HG02981 (cell line): ENCODE results near the gene DGCR2.

Experiments used
- ATAC-seq: cut with Tn5 transposase; IDR thresholded peaks from one replicate; pipeline ENCODE4 v1.9.1; 2021; ENCODE audit warnings: mild to moderate bottlenecking, moderate library complexity; ENCODE audit not compliant: unreplicated experiment

DGCR2 gene

DNA sequence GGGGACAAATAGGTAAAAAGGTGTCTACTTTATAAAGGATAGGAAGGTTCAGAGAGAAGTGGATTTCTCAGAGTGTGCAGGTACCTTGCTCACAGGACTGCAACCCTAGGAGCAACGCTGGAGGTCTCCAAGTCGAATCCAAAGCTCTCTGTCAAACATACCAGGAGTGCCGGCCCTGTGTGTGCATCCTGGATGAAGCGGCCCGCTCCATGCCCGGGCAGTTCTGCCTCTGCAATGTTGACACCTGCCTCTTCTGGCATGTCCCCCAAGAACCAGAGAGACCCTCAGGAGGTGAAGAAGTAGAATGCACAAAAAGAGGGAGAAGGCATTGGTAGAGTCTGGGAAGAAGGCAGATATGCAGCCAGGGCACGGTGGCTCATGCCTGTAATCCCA is 5.8 kb upstream of the DGCR2 start:
- ATAC-seq = no peak

DNA sequence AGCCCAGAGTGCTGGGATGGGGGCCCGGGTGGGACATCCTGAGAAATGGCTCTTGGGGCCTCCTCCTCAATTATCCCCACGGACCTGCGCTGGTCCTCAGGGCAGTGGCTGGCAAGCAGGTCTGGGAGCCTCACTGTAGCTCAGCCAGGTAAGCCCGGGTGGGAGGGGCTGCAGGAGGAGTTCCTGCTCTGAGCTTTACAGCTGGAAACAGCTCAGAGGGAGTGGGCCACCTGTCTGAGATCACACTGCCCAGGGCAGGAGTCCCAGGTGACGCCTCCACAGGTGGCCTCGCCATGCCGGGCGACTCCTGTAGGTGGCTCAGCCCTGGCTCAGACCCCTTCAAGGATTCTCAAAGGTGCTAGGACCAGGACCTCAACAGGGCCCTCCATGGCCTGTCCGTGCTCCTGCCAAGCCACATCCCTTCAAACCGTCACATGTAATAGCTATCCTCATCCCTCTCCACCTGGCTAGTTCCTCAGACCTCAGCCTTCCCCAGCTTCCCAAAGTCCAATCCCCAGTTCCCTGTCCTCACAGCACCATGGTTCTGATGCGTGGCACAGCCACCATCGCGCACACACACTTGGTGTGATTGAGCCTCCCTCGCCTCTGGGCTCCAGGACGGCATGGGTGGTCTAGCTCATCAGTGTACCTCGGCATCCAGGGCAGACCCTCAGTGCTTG is 5.3 kb upstream of the DGCR2 start:
- no peak for ATAC-seq

DNA sequence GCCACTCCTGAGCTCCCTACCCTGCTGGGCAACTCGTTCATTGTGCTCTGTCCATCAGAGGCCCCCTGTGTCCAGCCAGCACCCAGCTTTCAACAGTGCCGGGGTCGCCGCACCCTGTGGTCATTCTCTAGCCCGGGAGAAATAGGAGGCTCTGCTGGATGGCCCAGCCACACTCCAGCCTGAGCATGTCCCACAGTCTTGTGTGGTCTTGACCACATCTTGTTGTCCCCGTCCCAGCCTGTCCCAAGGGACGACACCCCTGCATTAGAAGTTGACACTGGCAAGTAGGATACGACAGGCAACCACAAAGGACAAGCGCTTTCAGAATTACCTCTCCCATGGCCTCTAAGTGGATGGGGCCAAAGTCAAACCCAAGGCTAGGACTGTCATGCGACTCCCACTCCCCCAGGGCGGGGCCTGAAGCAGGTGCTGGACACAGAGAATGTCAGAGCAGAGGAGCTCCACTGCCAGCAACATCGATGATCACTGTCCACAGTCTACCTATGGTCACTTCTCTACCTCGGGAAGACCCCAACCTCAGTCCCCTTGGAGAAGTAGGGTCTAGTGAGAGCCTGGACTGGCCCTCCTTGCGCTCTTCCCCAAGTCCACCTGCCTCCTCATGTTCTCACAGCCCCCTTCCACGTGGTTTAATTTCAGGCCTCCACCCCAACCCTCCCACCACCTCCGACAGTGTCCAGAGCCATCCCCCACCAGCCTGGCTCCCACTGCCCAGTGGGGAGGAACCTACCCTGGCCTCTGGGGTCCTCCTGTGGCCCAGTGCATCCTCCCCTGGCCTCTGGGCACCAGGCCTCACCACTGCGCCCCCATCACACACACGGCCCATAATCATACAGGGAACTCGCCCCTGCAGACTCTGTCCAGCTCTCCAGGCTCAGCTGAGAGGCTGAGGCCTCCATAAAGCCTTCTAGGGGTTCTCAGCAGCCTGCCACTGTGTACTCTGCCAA is 4.4 kb upstream of the DGCR2 start:
- no peak for ATAC-seq

DNA sequence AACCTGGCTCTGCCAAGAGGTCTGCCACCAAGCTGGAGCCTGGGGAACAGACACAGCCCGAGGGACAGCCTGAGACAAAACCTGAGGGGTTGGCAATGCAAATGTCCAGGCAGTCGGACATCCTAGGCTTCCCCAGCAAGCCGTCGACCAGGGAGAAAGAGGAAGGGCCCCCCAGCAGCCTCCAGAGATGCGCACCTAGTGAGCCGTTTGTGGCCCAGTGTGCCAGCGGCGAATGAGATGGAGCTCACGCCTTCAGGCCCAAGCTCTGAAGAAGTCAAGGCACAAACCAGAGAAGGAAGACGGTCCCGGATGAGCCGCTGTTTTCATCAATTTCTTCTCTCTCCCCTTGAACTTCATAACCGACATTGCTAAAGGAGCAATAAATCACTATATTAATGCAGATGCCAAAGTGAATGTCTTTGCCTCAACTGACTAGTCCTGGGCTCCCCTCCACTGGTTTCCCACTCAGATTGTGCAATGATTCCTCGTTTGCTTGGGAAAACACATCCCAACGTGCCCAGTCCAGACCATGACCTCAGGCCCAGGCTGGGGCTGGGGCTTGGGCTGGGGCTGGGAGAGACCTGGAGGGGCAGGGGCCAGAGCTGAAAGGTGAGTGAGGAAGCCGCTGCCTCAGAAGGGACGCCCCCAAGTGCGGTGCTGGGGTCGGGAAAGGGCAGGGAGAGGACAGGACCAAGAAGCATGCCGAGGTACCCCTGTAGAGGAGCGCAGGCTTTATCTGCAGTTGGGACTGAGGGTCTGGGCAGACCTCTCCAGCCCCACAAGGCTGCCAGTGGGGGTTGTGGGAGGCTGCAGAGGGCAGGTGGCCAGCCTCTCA is 3.5 kb upstream of the DGCR2 start:
- ATAC-seq = no peak

DNA sequence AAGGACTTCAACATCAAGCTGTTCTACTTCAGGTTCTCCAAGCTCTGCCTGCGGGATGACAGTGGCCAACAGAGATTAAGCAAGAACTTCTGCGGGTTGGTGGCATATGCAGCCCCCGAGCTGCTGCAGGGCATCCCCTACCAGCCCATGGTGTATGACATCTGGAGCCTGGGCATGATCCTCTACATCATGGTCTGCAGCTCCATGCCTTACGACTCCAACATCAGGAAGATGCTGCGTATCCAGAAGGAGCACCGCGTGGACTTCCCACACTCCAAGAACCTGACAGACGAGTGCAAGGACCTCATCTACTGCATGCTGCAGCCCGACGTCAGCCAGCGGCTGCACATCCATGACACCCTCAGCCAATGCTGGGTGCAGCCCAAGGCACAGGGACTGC is 2.8 kb upstream of the DGCR2 start:
- no peak for ATAC-seq

DNA sequence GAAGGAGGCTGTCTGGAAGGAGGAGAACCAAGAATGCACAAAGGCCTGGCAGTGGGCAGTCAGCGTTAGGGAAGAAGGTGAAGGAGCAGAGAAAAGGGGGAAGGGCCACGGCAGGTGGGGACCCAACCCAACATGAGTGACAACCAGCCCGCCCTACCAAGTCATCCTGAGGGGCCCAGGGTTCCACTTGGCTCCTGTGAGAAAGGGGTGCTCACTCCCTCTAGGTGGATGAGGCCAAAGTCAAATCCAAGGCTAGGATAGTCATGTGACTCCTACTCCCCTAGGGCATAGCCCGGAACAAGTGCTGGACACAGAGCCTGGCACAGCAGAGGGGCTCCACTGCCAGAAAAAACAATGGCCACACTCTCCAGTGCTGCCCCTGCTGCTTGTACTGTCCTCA is 2.2 kb upstream of the DGCR2 start:
- ATAC-seq = no peak

DNA sequence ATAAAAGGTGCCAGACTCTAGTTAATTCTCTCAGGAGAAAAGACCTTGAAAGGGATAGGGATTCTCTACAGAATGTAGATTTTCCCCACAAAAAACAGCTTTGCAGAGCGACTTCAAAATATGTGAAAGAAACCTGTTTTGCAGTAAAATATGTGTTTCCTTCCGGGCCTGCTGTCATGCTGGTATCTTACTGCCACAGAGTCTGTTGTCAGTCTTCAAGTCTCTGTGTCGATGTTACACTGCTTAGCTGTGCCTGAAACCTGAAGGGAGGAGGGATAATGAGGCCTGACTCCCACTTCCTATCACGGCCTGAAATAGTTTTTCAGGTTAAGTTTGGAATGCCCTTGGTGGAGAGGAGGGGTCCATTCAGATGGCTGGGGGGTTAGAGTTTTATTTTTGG is 1.7 kb upstream of the DGCR2 start:
- ATAC-seq = no peak

DNA sequence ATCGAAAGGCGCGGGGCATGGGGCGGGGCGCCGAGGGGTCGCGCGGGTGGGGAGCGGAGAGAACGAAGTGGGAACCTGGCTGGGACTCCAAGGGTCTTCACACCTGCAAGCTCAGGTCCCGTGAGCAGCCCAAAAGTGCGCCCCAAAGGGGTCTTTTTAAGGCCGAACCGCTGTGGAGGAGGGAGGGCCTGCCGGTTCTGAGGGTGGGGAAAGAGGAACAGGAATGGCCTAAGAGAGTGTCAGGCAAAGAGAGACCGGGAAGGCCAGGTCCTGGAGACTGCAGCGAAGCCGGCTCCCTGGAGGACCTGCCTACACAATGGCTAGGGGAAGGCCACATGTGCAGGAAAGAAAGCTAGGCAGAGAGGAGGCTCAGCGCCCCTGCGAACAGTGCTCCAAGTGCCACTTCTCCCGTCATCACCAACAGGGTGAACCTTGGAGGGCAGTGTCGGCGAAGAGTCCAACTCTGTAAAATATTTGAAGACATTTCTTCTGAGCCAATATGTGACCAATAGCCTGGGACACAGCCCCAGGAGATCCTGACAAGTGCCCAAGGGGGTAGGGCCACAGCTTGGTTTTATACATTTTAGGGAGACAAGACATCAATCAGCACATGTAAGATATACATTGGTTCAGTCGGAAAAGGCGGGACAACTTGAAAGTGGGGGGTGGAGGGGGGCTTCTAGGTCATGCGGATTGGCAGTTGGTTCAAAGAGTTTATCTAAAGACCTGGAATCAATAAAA is 710 bp upstream of the DGCR2 start:
- ATAC-seq = no peak

DNA sequence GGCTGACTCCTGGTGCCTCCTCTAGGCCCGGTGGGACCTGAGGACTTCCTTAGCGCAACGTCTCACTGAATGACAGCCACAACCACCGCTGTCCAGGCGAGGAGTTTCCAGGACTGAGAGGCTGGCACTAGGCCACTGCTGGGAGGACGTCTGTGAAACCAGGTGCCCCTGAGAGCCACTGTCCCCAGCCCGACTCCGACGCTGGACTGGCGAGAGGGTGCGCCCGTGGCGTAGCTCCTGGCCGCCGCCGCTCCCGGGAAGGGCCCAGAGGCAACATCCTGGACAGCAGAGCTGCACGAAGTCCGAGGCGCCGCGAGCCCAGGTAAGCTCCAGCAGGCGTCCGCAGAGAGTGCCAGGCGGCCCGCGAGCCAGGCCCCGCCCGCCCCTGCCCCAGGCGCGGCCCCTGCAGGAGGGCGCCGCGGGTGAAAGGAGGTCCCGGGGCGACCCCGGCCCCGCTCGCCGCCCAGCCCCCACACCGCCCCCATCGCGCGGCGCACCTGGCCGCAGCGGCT is 525 bp downstream of the DGCR2 start:
- ATAC-seq = peak; percentile 22

DNA sequence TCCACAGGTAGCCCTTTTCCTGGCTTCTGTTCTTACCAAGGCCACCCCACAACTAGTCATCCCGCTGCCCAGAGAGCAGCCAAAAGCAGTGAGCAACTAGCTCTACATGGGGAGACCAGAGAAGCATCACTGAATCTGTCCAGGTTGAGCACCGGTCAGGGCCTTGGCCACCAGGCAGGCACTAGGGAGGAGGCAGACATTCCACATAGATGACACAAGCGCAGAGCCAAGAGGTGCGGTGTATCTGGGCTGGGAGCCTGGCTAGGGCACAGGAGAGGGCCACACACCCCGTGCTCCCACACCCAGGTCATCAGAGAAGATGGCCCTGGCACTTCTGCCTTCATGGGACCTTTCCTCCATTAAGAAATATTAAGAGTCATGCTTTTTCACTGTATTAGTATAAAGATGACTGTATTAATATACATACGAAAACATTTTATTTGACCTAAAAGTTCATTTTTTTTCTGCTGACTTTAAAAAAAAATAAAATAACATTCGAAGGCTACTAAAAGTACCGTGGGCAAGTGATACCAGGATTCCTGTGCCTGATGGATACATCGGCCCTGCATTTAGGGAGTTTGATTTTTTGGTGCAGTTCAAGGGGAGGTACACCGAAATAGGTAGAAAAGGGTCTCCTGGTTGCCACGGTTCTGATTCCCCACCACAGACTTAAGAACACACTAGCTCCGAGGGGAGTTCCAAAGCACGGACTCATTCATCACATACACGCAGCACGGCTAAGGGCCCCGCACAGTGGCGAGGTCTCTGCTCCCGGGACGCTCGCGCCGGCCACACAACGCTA is 1.2 kb downstream of the DGCR2 start:
- ATAC-seq = peak; percentile 3

DNA sequence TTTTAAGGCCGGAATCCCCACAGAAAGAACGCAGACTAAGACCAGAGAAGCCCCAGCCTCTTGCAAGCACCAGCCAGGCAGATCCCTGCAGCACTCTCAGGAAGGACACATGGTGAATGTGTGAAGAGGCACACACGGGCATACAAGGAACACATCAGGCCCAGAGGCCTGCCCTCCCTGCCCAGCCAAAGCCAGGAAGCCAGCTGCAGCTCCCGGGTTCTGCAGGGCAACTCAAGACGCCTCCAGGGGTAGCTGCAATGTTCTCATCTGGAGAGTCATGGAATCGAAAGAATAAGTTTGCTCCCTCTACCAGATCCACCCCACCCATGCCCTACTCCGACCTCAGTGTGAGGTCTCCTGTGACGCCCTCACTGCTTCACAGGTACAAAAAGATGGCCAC is 2.3 kb downstream of the DGCR2 start:
- ATAC-seq = no peak

DNA sequence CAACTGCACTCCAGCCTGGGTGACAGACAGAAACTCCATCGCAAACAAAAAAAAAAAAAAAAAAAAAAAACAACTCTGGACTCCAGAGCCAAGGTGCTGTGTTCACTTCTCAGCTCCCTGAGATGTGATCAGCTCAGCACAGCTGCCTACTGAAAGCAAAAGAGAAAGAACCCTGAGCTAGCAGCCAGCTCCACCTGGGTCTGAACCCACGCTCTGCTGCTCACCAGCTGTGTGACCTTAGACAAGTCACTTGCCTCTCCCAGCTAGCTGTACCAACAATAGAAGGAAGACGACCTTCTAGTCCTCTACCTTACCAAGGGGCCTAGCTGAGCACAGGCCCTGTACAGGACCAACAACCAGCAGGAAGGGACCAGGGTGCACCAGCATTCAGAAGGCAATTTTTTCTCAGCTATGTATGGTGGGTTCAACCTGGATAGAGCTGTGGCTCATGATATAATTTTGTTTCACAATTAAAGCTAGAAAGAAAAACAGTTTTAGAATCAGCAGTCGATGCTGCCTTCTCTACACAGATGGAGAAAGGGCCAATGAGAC is 3.8 kb downstream of the DGCR2 start:
- no peak for ATAC-seq

DNA sequence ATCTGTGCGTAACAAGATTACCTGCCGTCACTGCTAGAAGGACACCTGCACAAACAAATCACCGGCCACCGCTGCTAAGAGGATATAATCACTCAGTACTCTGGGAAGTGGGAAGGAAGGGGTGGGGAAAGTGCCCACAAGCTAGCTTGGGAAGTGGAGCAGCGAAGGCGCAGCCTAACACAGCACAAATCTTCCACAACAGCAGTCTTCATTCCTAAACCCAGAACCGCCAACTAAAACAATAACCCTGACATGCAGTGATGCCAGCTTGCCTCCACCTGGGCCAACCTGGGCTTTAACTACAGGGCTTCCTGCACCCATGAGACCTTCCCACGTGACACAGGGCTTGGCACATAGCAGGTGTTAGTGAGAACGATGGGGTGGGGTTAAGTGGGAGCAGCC is 5.1 kb downstream of the DGCR2 start:
- no peak for ATAC-seq

DNA sequence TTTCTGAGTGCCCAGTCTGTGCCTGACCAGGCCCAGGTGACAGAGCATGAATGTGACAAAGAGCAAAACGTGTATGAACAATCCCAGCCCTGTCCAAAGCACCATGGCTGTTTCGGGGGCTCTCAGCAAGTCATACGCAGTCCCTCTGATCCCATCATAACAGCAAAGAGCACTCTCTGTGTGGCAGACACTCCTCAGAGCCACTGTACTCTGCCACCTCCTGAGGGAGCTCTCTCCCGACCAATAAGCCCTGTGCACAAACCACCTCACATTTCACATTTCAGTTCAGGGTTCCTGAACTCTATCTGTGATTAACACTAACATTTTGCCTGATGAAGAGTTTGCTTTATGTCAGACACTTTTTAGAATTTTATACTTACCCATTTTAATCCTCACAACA is 6.6 kb downstream of the DGCR2 start:
- no peak for ATAC-seq

DNA sequence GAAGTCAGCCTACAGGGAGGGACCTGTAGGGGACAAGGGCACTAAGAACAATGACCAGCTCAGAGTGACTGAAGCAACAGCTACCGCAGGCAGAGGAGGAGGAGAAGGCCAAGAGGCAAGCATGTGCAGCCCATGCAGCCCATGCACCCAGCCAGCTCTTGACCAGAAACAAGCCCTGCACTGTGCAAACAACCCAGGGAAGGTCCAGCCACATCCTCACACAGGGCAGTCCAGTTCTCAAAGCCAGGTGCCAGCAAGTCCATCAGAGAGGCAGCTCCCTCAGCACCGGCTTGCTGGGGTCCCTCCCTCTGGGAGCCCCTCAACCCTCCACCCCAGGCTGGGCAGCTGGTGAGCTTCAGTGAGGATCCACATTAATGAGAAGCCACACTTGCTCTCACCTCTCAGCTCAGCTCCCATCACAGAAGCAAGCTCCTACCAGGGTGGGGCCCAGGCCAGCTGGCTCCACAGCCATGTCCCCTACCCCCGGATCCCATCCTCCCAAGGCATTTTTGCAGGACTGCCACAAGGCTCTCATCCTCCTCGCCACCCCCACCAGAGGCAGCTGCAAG is 7.1 kb downstream of the DGCR2 start:
- ATAC-seq = no peak

DNA sequence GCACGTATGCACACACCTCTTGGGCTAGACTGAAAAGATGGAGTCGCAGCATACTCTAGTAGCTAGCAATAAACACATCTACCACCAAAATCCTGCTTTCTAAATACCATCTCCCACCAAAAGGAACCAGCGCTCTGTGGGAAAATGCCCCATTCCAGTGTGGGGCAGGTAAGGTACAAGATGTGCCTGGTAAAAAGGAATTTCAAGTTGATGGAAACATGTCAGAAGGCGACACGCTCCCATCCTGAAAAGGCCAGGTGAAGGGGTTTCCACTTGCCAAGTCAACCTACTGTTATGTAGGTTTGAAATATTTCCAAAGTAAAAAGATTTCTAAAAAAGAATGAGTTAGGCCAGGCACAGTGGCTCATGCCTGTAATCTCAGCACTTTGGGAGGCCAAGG is 8.8 kb downstream of the DGCR2 start:
- ATAC-seq = no peak

DNA sequence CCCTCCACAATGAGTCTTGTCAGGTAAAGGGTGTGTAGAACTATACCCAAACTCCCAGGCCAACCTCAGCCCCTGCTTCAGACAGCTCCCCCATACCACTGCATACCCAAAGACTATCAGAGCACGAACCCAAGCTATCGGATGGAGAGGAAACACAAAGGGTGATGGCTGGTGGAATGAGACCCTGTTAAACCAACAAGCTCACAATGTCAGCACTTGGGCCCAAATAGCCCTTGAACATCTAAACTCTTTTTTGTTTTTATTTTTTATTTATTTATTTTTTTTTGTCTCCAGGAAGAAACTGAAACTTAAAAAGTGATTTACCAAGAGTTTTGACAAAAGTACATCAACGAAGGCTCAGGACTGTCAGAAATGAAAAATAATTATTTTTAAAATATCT is 10.6 kb downstream of the DGCR2 start:
- ATAC-seq = no peak

DNA sequence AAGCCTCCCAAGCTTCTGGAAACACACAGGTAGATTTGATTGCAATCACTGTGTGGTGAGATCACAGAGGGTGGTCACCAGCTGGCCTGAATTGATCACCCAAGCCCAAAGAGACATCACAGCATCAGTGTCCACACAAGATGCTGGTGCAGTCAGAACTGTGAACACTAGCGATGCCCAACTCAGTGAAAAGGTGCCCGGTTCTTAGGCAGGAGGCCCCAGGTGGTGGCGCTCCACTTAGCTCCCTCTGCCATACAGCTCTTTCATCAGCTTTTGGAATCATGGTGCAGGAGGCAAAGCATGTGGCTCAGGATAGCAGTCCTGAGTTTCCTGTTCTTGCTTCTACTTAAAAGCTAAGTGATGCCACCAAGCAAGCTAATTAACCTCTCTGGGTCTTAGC is 11.1 kb downstream of the DGCR2 start:
- no peak for ATAC-seq

DNA sequence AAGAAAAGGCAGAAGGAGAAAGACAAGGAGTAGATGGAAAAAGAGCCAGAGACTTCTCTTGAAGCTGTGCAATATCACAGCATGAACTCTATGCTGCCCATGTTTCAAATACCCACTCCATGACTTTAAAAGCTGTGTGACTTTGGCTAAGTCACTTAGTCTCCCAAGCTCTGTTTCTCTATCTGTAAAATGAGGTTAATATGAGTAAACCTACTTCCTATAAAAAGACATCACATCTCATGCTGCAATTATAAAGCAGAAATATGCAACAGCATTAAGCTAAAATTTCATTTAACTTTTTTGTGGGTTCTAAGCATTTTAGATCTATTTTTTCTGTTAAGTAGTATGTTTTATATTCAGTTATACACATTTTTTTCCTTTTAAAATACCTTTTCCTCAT is 11.6 kb downstream of the DGCR2 start:
- no peak for ATAC-seq
